GM06990 (cell line): ENCODE results near the gene ZSWIM8.

ENCODE experiments used
- DNase-seq: peaks from one replicate; pipeline ENCODE4 v3.0.0-alpha.2; 2011; ENCODE audit not compliant: insufficient read length; ENCODE audit errors: extremely low read depth
- H3K27me3 ChIP-seq: replicated peaks from 2 replicates; pipeline ENCODE4 v1.6.0; 2011; ENCODE audit warnings: low read length; ENCODE audit not compliant: control insufficient read depth, insufficient read depth
- H3K36me3 ChIP-seq: 2 replicates; pipeline ENCODE4 v1.5.1; 2011; ENCODE audit warnings: low read length; ENCODE audit not compliant: control insufficient read depth, insufficient read depth
- H3K4me3 ChIP-seq: replicated peaks from 2 replicates; pipeline ENCODE4 v1.5.1; 2011; ENCODE audit warnings: low read depth, mild to moderate bottlenecking, control low read depth, low read length
- CTCF ChIP-seq: IDR thresholded peaks from 2 replicates; pipeline ENCODE4 v1.5.1; 2011; ENCODE audit warnings: low read length, control low read depth, mild to moderate bottlenecking, inconsistent platforms; ENCODE audit not compliant: insufficient read depth, poor library complexity, severe bottlenecking

Gene ZSWIM8

DNA sequence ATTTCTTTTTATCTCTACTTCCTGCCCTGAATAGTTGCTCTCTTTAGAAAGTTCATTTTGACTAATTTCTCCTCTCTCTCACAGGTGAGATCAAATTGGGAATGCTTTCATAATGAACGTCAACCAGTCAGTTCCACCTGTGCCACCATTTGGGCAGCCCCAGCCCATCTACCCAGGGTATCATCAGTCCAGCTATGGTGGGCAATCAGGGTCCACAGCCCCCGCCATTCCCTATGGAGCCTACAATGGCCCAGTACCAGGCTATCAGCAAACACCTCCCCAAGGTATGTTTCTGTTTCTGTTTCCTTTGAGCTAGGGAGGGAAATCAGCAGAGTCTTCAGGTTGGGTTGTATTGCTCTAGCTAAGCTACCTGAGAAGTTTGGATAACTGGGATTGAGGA, 38.7 kb upstream of the ZSWIM8 start:
- no peak for DNase-seq
- Histone ChIP-seq H3K4me3 (peak overlapping the region; percentile 7; the same call in 1 of the 2 replicates), H3K27me3 (no peaks in the 10 kb centered on the region), H3K36me3 (peaks cover 16% of the 10 kb centered on the region)
- no peak for TF ChIP-seq CTCF

GRCh38 chr10:73750819-73751218, 34.6 kb upstream of the ZSWIM8 start:
- DNase-seq = no peak
- Histone ChIP-seq H3K36me3 (peaks cover 22% of the 10 kb centered on the region), H3K4me3 (no peak overlapping the region), H3K27me3 (no peaks in the 10 kb centered on the region)
- no peak for TF ChIP-seq CTCF

GRCh38 chr10:73756183-73756582, 29.2 kb upstream of the ZSWIM8 start:
- TF ChIP-seq CTCF = no peak
- no peaks in the 10 kb centered on the region for H3K27me3 ChIP-seq
- H3K4me3 ChIP-seq = no peak overlapping the region
- peaks cover 25% of the 10 kb centered on the region for H3K36me3 ChIP-seq
- DNase-seq = no peak

- Histone ChIP-seq H3K4me3 (no peak overlapping the region), H3K36me3 (peaks cover 29% of the 10 kb centered on the region), H3K27me3 (no peaks in the 10 kb centered on the region)
- DNase-seq = no peak
- TF ChIP-seq CTCF = no peak
Observed at GRCh38 chr10:73758704-73759511, 26.5 kb upstream of the ZSWIM8 start.

GRCh38 chr10:73759512-73760115, 25.8 kb upstream of the ZSWIM8 start:
- TF ChIP-seq CTCF = no peak
- no peaks in the 10 kb centered on the region for H3K27me3 ChIP-seq
- no peak overlapping the region for H3K4me3 ChIP-seq
- no peak for DNase-seq
- peaks cover 33% of the 10 kb centered on the region for H3K36me3 ChIP-seq
